CD4-positive, alpha-beta memory T cell (primary cell): Measurements from ENCODE around the gene CCR6. TPM values are rescaled to one million over a fixed set of nuclear protein-coding genes. Genes with fewer than 3 reads are reported as not detected.

Source experiments
- CTCF ChIA-PET: fragments of 350-600 bp; sonication (Branson Sonifier 250); formaldehyde crosslinking; loops from one replicate; lab custom pipeline; 2021; ENCODE audit warnings: inconsistent platforms; ENCODE audit not compliant: partially characterized antibody; lab: Charles Lee
- POLR2A ChIA-PET: fragments of 350-600 bp; sonication (Branson Sonifier 250); formaldehyde crosslinking; loops from one replicate; lab custom pipeline; 2021; ENCODE audit not compliant: partially characterized antibody; lab: Charles Lee
- DNase-seq, 5 donors: peaks; one replicate each; pipeline versions ENCODE4 v3.0.0 to v3.0.0-alpha.2; 2020 to 2022; ENCODE audit warnings: mixed read lengths in 1 of 5
- H3K27ac ChIP-seq: one replicate; pipeline ENCODE4 v1.7.0; 2013; ENCODE audit warnings: low read depth, low read length
- H3K27me3 ChIP-seq: 2 replicates; pipeline ENCODE4 v1.7.0; 2013; ENCODE audit warnings: mild to moderate bottlenecking, low read length, moderate library complexity; ENCODE audit not compliant: insufficient read depth
- H3K36me3 ChIP-seq: 2 replicates; pipeline ENCODE4 v1.7.0; 2013; ENCODE audit warnings: mild to moderate bottlenecking, low read length, moderate library complexity; ENCODE audit not compliant: insufficient read depth
- H3K4me1 ChIP-seq: 2 replicates; pipeline ENCODE4 v1.7.0; 2013; ENCODE audit warnings: mild to moderate bottlenecking, low read length, moderate library complexity; ENCODE audit not compliant: insufficient read depth
- H3K4me3 ChIP-seq, 2 donors: one replicate each; pipeline ENCODE4 v1.7.0; 2013; ENCODE audit warnings: low read length in 2 of 2, mild to moderate bottlenecking in 1 of 2
- H3K9me3 ChIP-seq, 2 donors: one replicate each; pipeline ENCODE4 v1.7.0; 2013; ENCODE audit warnings: low read length in 2 of 2, control low read depth in 1 of 2; ENCODE audit not compliant: control insufficient read depth in 1 of 2
- H3K27ac Mint-ChIP-seq, 7 donors: one replicate each; pipeline ENCODE4 v1.8.0; 2020 to 2021; ENCODE audit warnings: mixed read lengths in 7 of 7, mild to moderate bottlenecking in 6 of 7, inconsistent platforms in 3 of 7, moderate library complexity in 3 of 7
- H3K27me3 Mint-ChIP-seq, 2 donors: one replicate each; pipeline ENCODE4 v1.8.0; 2020 to 2021; ENCODE audit warnings: mixed read lengths in 2 of 2
- H3K36me3 Mint-ChIP-seq, 2 donors: one replicate each; pipeline ENCODE4 v1.8.0; 2020 to 2021; ENCODE audit warnings: mixed read lengths in 2 of 2, inconsistent platforms in 1 of 2, mild to moderate bottlenecking in 1 of 2
- H3K4me1 Mint-ChIP-seq, 4 donors: one replicate each; pipeline ENCODE4 v1.8.0; 2020 to 2021; ENCODE audit warnings: mixed read lengths in 4 of 4, mild to moderate bottlenecking in 1 of 4
- H3K4me3 Mint-ChIP-seq, 8 donors: one replicate each; pipeline ENCODE4 v1.8.0; 2020 to 2021; ENCODE audit warnings: mixed read lengths in 8 of 8, mild to moderate bottlenecking in 7 of 8, moderate library complexity in 6 of 8, inconsistent platforms in 3 of 8
- H3K9me3 Mint-ChIP-seq, 8 donors: one replicate each; pipeline ENCODE4 v1.8.0; 2020 to 2021; ENCODE audit warnings: mixed read lengths in 8 of 8, mild to moderate bottlenecking in 5 of 8, inconsistent platforms in 3 of 8, moderate library complexity in 1 of 8
- intact Hi-C: fragments of 100-400 bp; cut with micrococcal nuclease; formaldehyde crosslinking; loops from one replicate; pipeline ENCODE4 v1.15.1; 2023
- polyA plus RNA-seq, 2 donors: library from polyadenylated mRNA; unstranded; fragments of 300-500 nt; fragmentation: Illumina TruSeq; gene quantifications; one replicate each; pipeline ENCODE4 v1.2.3, GENCODE V29; 2021
- total RNA-seq, 2 experiments: library from RNA; stranded (reverse); gene quantifications; one replicate each; pipeline ENCODE4 v1.2.3, GENCODE V29; 2021

CCR6 gene
- total and polyA plus RNA-seq, 4 experiments from 2014 or later = 21.7 to 124 (median 61.2) TPM

DNA sequence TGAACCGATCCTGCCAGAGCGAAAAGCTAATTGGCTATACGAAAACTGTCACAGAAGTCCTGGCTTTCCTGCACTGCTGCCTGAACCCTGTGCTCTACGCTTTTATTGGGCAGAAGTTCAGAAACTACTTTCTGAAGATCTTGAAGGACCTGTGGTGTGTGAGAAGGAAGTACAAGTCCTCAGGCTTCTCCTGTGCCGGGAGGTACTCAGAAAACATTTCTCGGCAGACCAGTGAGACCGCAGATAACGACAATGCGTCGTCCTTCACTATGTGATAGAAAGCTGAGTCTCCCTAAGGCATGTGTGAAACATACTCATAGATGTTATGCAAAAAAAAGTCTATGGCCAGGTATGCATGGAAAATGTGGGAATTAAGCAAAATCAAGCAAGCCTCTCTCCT lies 14.2 kb downstream of the CCR6 start:
- Mint-ChIP-seq H3K4me3 (no peak overlapping the region), H3K9me3 (no peaks in the 10 kb centered on the region), H3K4me1 (peaks cover 31 to 81% (median 43%) of the 10 kb centered on the region in 4 donors), H3K36me3 (peaks cover 36 to 40% of the 10 kb centered on the region in 2 donors), H3K27ac (peak overlapping the region in 4 of 7 donors; percentile 46 to 77 (median 66)), H3K27me3 (no peaks in the 10 kb centered on the region)
- peaks cover 19% of the 10 kb centered on the region for H3K4me1 ChIP-seq
- H3K27me3 ChIP-seq = no peaks in the 10 kb centered on the region
- no peak overlapping the region for H3K27ac ChIP-seq
- ChIA-PET CTCF (interaction anchor here (0.8 to 9.8 kb wide), 5 partner anchors 41 to 362 kb away, joined by 3 to 121 read pairs (median 4); no protein-coding TSS in a partner anchor), POLR2A (interaction anchor here (1.2 to 3.2 kb wide), 2 partner anchors 14 to 38 kb away, joined by 3 to 21 read pairs; partner anchors contain the start of gene CCR6)
- DNase-seq = no peak
- intact Hi-C loops = no loop called here
- H3K9me3 ChIP-seq = no peaks in the 10 kb centered on the region
- no peak overlapping the region for H3K4me3 ChIP-seq
- peaks cover 22% of the 10 kb centered on the region for H3K36me3 ChIP-seq

DNA sequence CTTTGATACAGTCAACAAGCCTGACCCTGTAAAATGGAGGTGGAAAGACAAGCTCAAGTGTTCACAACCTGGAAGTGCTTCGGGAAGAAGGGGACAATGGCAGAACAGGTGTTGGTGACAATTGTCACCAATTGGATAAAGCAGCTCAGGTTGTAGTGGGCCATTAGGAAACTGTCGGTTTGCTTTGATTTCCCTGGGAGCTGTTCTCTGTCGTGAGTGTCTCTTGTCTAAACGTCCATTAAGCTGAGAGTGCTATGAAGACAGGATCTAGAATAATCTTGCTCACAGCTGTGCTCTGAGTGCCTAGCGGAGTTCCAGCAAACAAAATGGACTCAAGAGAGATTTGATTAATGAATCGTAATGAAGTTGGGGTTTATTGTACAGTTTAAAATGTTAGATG lies 15.0 kb downstream of the CCR6 start:
- Histone ChIP-seq H3K27ac (no peak overlapping the region), H3K27me3 (no peaks in the 10 kb centered on the region), H3K36me3 (peaks cover 22% of the 10 kb centered on the region), H3K4me3 (no peak overlapping the region), H3K9me3 (no peaks in the 10 kb centered on the region), H3K4me1 (peaks cover 22% of the 10 kb centered on the region)
- peaks cover 34 to 36% of the 10 kb centered on the region in 2 donors for H3K36me3 Mint-ChIP-seq
- peaks cover 32 to 77% (median 41%) of the 10 kb centered on the region in 4 donors for H3K4me1 Mint-ChIP-seq
- no peaks in the 10 kb centered on the region for H3K9me3 Mint-ChIP-seq
- intact Hi-C loops = loop anchor here (2.0 kb wide), 1 partner anchor 15 kb away; the partner anchor contains the start of gene CCR6
- POLR2A ChIA-PET = interaction anchor here (0.9 to 3.2 kb wide), 3 partner anchors 15 to 183 kb away, joined by 3 to 21 read pairs (median 6); partner anchors contain the start of gene CCR6
- H3K4me3 Mint-ChIP-seq = no peak overlapping the region
- H3K27me3 Mint-ChIP-seq = no peaks in the 10 kb centered on the region
- peak overlapping the region in 4 of 7 donors; percentile 20 to 53 (median 30) for H3K27ac Mint-ChIP-seq
- CTCF ChIA-PET = interaction anchor here (1.1 to 9.8 kb wide), 13 partner anchors 9 to 363 kb away, joined by 3 to 121 read pairs (median 6); partner anchors contain the start of gene CCR6
- no peak for DNase-seq

DNA sequence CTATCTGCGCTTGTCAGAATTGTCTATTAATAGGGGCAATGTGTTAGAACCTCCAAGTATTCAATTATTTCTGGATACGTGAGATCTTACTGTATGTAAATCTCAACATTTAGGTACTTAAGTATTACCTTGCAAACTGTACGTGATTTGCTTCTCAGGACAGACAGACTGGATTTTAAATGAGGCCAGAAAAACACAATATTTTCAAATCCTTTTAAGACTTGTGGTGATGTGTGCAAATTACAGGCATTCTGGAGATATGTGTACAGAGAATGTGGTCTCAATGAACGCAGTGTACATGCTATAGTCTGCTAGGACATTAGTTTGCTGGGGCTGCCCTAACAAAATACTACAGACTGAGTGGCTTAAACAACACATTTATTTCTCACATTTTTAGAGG lies 16.9 kb downstream of the CCR6 start:
- Mint-ChIP-seq H3K36me3 (peaks cover 25 to 28% of the 10 kb centered on the region in 2 donors), H3K9me3 (no peaks in the 10 kb centered on the region), H3K27me3 (no peaks in the 10 kb centered on the region), H3K27ac (peak overlapping the region in 6 of 7 donors; percentile 1 to 83 (median 24)), H3K4me1 (peaks cover 25 to 64% (median 34%) of the 10 kb centered on the region in 4 donors), H3K4me3 (no peak overlapping the region)
- CTCF ChIA-PET = interaction anchor here (1.0 to 9.8 kb wide), 11 partner anchors 13 to 365 kb away, joined by 3 to 121 read pairs (median 7); partner anchors contain the start of genes CCR6 and CEP43
- Histone ChIP-seq H3K9me3 (no peaks in the 10 kb centered on the region), H3K4me1 (peaks cover 17% of the 10 kb centered on the region), H3K27me3 (no peaks in the 10 kb centered on the region), H3K4me3 (no peak overlapping the region), H3K27ac (no peak overlapping the region), H3K36me3 (peaks cover 20% of the 10 kb centered on the region)
- DNase-seq = no peak
- intact Hi-C loops = loop anchor here (2.0 to 5.0 kb wide), 2 partner anchors 17 to 47 kb away; partner anchors contain the start of gene CCR6
- POLR2A ChIA-PET = interaction anchor here (0.6 to 3.5 kb wide), 5 partner anchors 17 to 188 kb away, joined by 3 to 21 read pairs (median 6); partner anchors contain the start of genes CCR6 and RNASET2

DNA sequence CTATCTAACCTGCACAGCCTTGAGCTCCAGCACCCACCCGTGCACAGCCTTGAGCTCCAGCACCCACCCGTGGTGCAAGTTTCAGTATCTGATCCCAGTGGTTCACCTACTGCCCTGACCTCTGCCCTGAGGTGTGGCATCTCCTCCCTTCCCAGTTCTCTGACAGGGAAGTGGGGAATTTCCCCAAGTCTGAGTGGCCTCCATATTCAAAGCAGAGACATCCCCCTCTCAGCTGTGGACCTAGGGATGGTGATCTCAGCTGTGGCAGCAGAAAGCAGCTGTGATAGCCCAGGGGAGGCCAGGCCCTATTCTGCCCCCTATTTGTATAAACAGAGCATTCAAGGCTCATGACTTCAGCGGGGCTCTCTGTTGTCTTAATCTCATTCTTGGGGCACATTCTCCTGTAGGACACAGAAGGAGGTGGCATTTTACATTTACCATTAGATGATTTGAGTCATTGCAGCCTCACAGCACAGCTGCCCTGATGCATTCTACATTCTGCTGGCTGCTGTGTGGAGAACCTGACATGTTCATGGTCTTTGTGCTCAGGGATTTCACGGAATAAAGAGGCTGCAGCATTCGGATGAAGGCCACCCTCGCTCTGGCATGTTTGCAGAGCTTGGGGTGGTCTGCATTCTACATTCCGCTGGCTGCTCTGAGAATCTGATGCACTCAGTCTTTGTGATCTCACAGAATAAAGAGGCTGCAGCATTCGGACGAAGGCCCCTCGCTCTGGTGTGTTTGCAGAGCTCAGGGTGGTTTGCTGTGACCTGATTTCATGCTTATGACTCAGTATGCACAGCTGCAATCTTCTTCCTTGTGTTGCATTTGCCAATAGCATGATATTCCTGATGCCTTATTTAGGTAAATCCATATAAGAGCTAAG lies 17.9 kb downstream of the CCR6 start:
- Mint-ChIP-seq H3K9me3 (no peaks in the 10 kb centered on the region), H3K27me3 (no peaks in the 10 kb centered on the region), H3K27ac (peak overlapping the region; percentile 58 to 83 (median 72)), H3K36me3 (peaks cover 17 to 20% of the 10 kb centered on the region in 2 donors), H3K4me3 (peak overlapping the region in 2 of 8 donors; percentile 3 to 14), H3K4me1 (peaks cover 25 to 57% (median 30%) of the 10 kb centered on the region in 4 donors)
- ChIA-PET POLR2A (interaction anchor here (0.6 to 3.5 kb wide), 11 partner anchors 12 to 190 kb away, joined by 3 to 15 read pairs (median 8); partner anchors contain the start of gene RNASET2), CTCF (interaction anchor here (1.0 to 9.8 kb wide), 31 partner anchors 8 to 370 kb away, joined by 3 to 121 read pairs (median 5); partner anchors contain the start of genes CCR6 and CEP43)
- Histone ChIP-seq H3K4me3 (no peak overlapping the region), H3K36me3 (peaks cover 14% of the 10 kb centered on the region), H3K4me1 (peaks cover 17% of the 10 kb centered on the region), H3K27ac (no peak overlapping the region), H3K27me3 (no peaks in the 10 kb centered on the region), H3K9me3 (no peaks in the 10 kb centered on the region)
- intact Hi-C loops = loop anchor here (5.0 kb wide), 1 partner anchor 49 kb away; no protein-coding TSS in a partner anchor
- DNase-seq = no peak

DNA sequence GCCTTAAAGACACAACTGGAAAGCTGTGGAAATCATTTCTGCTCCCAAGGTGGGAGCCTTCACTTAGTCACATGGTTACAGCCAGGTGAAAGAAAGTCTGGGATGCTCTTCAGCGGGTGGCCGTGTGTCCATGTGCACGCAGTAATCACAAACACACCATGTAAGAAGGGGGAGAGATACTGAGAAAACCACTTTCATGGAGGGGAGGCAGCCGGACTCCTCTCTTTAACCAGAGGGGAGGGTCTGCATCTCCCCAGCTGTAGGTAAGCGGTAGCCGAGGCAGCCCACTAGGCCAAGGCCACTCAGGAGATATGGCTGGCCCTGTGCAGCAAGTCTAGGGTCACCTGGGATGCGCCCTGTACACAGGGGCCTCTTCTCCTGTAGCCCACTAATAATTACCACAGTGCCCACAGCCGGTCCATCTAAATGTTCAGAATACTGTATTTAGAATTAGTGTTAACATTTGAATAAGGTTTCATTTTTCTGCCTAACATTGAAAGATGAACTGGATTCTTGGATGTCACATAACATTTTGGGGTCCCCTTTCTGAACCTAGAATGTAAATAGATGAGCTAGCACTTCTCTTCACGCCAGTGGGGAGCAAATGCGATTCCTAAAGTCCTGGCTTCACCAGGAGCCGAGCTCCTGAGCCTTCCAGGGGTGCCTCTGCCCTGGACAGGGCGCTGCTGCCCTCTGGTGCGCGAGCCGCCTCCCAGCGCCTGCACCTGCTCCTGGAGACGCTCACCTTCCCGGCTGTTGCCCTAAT lies 19.0 kb downstream of the CCR6 start:
- Mint-ChIP-seq H3K27me3 (peaks cover 0 to 2% of the 10 kb centered on the region in 2 donors), H3K36me3 (peaks cover 9 to 10% of the 10 kb centered on the region in 2 donors), H3K4me1 (peaks cover 24 to 51% (median 29%) of the 10 kb centered on the region in 4 donors), H3K27ac (peak overlapping the region; percentile 72 to 91 (median 81)), H3K4me3 (peak overlapping the region in 2 of 8 donors; percentile 63 to 69), H3K9me3 (no peaks in the 10 kb centered on the region)
- Histone ChIP-seq H3K4me3 (no peak overlapping the region), H3K27me3 (no peaks in the 10 kb centered on the region), H3K9me3 (no peaks in the 10 kb centered on the region), H3K36me3 (peaks cover 6% of the 10 kb centered on the region), H3K27ac (no peak overlapping the region), H3K4me1 (peaks cover 17% of the 10 kb centered on the region)
- CTCF ChIA-PET = interaction anchor here (0.6 to 9.8 kb wide), 42 partner anchors 9 to 371 kb away, joined by 3 to 121 read pairs (median 4); partner anchors contain the start of genes CCR6 and CEP43
- DNase-seq = peak in 4 of 5 donors; percentile 54 to 62 (median 56)
- POLR2A ChIA-PET = interaction anchor here (0.6 to 3.5 kb wide), 12 partner anchors 13 to 186 kb away, joined by 3 to 15 read pairs (median 7); partner anchors contain the start of genes CEP43 and RNASET2
- intact Hi-C loops = loop anchor here (1.0 to 5.0 kb wide), 7 partner anchors 50 to 367 kb away; partner anchors contain the start of gene CEP43

DNA sequence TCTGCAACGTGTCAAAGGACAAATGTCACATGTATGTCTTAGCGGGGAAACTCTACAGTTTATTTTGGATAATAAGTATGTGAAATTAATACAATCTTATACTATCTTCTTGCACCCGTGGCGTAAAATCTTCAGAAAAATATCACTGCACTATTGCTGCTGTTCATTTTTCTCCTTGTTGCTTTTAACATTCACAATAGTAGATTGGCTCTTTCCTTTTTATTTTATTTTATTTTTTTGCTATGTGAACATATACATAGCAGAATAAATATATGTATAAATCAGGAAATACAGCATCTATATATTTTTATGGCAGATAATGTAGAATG lies 19.5 kb downstream of the CCR6 start:
- no peak overlapping the region for H3K27ac ChIP-seq
- peaks cover 0 to 2% of the 10 kb centered on the region in 2 donors for H3K27me3 Mint-ChIP-seq
- peaks cover 17% of the 10 kb centered on the region for H3K4me1 ChIP-seq
- ChIA-PET CTCF (interaction anchor here (0.9 to 9.8 kb wide), 28 partner anchors 9 to 368 kb away, joined by 3 to 121 read pairs (median 5); partner anchors contain the start of genes CCR6 and CEP43), POLR2A (interaction anchor here (0.9 to 3.5 kb wide), 9 partner anchors 20 to 187 kb away, joined by 3 to 15 read pairs (median 8); partner anchors contain the start of genes CEP43 and RNASET2)
- peaks cover under 1% of the 10 kb centered on the region for H3K36me3 ChIP-seq
- no peaks in the 10 kb centered on the region for H3K27me3 ChIP-seq
- peak overlapping the region; percentile 72 to 91 (median 77) for H3K27ac Mint-ChIP-seq
- H3K4me3 Mint-ChIP-seq = peak overlapping the region in 2 of 8 donors; percentile 57 to 69
- no peak overlapping the region for H3K4me3 ChIP-seq
- DNase-seq = no peak
- peaks cover 3 to 4% of the 10 kb centered on the region in 2 donors for H3K36me3 Mint-ChIP-seq
- no peaks in the 10 kb centered on the region for H3K9me3 Mint-ChIP-seq
- intact Hi-C loops = loop anchor here (1.0 to 5.0 kb wide), 7 partner anchors 50 to 367 kb away; partner anchors contain the start of gene CEP43
- H3K9me3 ChIP-seq = no peaks in the 10 kb centered on the region
- H3K4me1 Mint-ChIP-seq = peaks cover 22 to 46% (median 28%) of the 10 kb centered on the region in 4 donors
